HG03521 (cell line): Measurements from ENCODE around the gene PDLIM5.
"Not testable (repeated sequence)": the region's sequence is repeated elsewhere in the genome, so short reads cannot be mapped to it uniquely, and the experiment has no call there.

ENCODE experiments used
- ATAC-seq: cut with Tn5 transposase; IDR thresholded peaks from one replicate; pipeline ENCODE4 v1.9.1; 2021; ENCODE audit warnings: mild to moderate bottlenecking, moderate library complexity; ENCODE audit not compliant: unreplicated experiment

The PDLIM5 gene

GRCh38 chr4:94551643-94552564 is 100.2 kb downstream of the PDLIM5 start:
- no peak for ATAC-seq

- not testable (repeated sequence) for ATAC-seq
Measured at GRCh38 chr4:94556047-94556446, 104.3 kb downstream of the PDLIM5 start.

DNA sequence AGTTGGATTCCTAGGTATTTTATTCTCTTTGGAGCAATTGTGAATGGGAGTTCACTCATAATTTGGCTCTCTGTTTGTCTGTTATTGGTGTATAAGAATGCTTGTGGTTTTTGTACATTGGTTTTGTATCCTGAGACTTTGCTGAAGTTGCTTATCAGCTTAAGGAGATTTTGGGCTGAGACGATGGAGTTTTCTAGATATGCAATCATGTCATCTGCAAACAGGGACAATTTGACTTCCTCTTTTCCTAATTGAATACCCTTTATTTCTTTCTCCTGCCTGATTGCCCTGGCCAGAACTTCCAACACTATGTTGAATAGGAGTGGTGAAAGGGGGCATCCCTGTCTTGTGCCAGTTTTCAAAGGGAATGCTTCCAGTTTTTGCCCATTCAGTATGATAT is 105.9 kb downstream of the PDLIM5 start:
- ATAC-seq: not testable (repeated sequence)

- no peak for ATAC-seq
Measured at GRCh38 chr4:94558392-94558904, 106.7 kb downstream of the PDLIM5 start.

DNA sequence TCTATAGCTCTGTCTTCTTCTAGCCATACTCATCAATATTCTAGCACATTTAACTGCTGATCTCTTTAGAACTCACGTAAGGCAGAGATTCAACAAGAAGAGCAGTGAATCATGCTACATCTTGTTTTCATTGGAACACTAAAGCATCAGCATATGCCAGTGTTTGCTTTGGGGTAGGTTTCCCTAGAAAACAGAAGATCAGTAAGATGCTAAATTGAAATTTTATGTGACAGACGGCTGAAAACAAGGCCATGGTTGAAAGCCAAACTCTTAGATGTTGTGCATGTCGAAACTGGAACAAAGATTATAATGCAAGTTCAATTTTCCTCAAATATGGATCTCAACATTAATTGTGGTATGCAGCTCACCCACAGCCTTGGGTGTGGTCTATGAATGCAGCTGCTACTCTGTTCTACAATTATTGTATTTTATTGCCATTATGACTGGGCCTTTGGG is 107.6 kb downstream of the PDLIM5 start:
- no peak for ATAC-seq

GRCh38 chr4:94561249-94562024 is 109.7 kb downstream of the PDLIM5 start:
- ATAC-seq: no peak

DNA sequence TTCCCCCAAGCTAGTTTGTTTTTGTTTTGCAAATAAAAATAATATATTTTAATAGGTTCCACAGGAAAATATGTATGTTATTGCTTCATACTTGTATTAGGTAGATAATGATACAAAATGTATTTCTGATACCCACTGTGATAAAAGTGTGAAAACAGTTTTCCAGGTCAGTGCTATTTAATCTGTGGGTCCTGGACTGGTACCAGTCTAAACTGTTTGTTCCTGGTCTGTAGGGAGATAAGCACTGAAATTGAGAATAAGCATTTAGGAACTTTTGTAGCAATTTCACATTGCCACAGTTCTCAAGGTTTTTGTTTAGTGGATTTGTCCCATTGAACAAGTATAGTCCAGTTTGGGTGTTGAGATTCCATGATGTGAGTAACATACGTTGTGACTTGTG is 110.5 kb downstream of the PDLIM5 start:
- ATAC-seq: no peak

- ATAC-seq: no peak
Measured at GRCh38 chr4:94564252-94564651, 112.5 kb downstream of the PDLIM5 start.

DNA sequence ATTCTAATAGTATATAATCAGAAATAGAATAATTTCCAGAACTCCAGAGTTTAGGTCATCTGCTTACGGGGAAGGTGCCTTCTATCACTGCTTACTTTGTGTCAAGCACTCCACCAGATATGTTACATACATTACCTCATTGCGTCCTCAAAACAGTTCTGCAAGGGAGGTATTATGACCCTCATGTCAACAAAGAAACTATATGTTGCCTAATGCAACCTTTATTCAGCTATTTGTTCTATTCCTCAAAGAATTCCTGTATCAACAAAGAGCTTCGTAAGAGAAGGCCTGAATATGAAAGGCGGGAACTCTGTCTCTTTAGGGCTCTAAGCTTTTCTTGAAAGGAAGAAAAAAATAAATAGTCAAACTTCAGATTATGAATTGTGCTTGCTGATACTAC is 114.7 kb downstream of the PDLIM5 start:
- no peak for ATAC-seq

GRCh38 chr4:94567811-94568210 is 116.1 kb downstream of the PDLIM5 start:
- no peak for ATAC-seq

DNA sequence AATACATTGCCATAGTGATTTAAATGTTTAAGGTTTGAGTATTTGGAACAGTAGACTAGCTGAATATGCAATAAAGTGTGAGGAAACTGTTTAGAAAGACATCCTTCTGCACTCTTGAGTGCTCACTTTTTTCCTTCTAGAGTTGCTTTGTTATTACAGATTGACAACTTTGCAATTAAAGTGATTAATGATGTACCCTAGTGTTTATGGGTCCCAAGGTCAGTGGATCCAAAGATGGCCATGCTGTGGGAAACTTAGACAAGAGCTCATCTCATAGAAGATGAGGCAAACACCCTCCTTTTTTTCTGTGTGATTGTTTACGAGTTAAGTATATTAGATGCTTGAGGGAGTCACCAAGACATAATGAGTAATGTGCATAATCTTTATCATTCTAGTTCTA is 118.8 kb downstream of the PDLIM5 start:
- no peak for ATAC-seq

GRCh38 chr4:94571298-94571697 is 119.6 kb downstream of the PDLIM5 start:
- ATAC-seq: no peak

DNA sequence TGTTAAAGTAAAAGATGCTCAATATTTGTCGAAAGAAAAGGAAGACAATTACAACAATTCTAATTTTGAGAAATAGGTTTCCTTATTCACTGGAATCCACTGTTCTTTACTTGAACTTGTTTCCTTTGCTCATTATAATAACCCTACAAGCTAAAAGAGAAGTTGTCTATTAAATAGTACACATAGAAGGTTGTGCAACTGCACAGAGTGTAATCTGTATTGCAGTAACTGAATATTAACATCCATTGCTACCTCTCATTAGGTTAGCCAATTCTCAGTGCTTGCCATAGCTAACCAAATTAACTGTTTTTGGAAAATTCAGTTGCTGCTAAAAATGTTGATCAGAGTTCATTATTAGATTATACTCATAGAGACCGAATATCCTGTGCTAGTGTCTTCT is 120.0 kb downstream of the PDLIM5 start:
- ATAC-seq: no peak

- ATAC-seq: no peak
Measured at GRCh38 chr4:94574050-94574449, 122.3 kb downstream of the PDLIM5 start.

DNA sequence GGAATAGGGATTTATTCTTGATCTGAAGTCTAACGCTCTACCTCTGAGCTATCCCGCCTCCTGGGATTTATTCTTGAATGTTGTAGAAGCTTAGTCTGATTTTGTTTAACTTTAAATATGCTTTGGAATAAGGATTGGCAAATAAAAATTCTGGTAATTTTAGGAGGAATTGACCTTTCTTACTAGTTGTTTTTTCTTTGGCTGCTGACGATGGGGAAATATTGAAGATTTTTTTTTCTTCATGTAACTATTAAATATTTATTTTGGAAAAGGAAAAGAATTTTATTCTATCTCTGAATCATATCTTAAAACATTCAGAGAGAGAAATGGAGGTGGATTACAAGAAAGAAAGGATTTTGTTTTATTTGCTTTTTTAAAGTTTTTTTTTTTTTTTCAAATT is 122.9 kb downstream of the PDLIM5 start:
- no peak for ATAC-seq

- no peak for ATAC-seq
Measured at GRCh38 chr4:94575652-94576051, 123.9 kb downstream of the PDLIM5 start.

DNA sequence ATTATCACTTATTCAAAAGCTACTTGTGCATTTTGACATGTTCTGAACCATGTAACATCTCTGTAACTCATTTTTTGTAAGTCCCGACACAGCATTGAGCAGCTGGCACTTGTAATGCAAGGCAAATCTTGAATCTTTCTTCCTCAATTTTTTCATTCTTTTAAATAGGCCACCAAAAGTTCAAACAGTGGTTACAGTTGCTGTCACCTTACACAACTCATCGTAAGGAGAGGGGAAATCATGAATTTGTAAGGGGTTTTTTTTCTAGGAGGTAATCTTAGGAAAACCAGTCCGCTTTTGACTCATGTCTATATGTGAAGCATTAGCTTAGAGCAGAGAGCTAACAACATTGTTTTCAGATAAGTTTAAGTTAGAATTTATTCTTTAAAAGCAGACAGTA is 124.5 kb downstream of the PDLIM5 start:
- ATAC-seq: no peak

DNA sequence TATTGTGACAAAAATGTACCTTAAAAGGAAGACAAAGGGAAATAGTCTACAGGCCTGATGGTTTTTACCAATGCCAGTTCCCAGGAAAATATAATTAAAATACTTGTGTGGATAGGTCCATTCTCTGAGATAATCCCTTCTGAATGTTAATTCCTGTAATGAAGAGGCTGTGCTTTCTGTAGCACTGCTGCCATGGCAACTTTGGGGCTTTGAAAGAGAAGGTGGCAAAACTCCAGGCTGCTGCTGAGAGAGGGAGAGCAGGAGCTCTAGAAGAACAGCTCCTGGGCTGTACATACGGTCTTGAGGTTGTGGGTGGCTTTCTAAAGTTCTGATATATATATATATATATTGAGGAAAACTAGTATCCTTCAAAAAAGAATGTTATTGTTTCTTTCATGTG is 125.4 kb downstream of the PDLIM5 start:
- no peak for ATAC-seq

- ATAC-seq: no peak
Measured at GRCh38 chr4:94578195-94578594, 126.5 kb downstream of the PDLIM5 start.

DNA sequence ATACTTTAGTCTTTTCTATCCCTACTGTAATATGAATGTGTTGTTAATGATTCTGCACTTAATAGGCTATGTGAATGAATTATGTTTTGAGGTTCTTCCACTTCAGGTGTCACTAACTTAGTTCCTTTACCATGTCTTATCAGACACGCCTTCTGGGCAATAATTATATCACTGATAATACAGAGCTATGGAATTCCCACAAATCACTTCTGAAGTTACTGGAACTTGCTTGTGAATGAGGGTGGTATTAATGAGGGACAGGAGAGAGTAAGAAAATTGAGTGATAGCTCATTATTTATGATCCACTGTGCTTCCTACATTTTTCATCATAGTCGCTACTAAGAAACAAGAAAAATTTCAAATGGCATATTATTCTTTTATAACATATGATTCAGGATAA is 130.0 kb downstream of the PDLIM5 start:
- ATAC-seq: no peak

- no peak for ATAC-seq
Measured at GRCh38 chr4:94582517-94582916, 130.8 kb downstream of the PDLIM5 start.
